ENCODE results near the gene THSD7A.
A peak's percentile ranks its signal among the peaks of the same experiment; 100 is the strongest.

THSD7A gene

GRCh38 chr7:11831736-11832495, at the start of gene THSD7A:
THSD7A (minus strand) TSS chr7:11832198; CDS start chr7:11831946, 252 bp downstream.
- DNase-seq = peak; percentile 3

GRCh38 chr7:11881680-11882079, 49.7 kb upstream of the THSD7A start:
- no peak for DNase-seq

- no peak for DNase-seq
Observed at GRCh38 chr7:11875635-11876034, 43.6 kb upstream of the THSD7A start.

- no peak for DNase-seq
Observed at GRCh38 chr7:11865671-11866070, 33.7 kb upstream of the THSD7A start.

- no peak for DNase-seq
Observed at GRCh38 chr7:11858622-11859302, 26.8 kb upstream of the THSD7A start.

- no peak for DNase-seq
Observed at GRCh38 chr7:11858026-11858425, 26.0 kb upstream of the THSD7A start.

GRCh38 chr7:11848251-11848650, 16.3 kb upstream of the THSD7A start:
- DNase-seq = no peak

GRCh38 chr7:11847336-11847735, 15.3 kb upstream of the THSD7A start:
- DNase-seq = no peak

GRCh38 chr7:11846361-11846955, 14.5 kb upstream of the THSD7A start:
- no peak for DNase-seq

- DNase-seq = no peak
Observed at GRCh38 chr7:11843113-11843765, 11.2 kb upstream of the THSD7A start.

GRCh38 chr7:11841657-11842056, 9.7 kb upstream of the THSD7A start:
- DNase-seq = no peak

- no peak for DNase-seq
Observed at GRCh38 chr7:11835260-11835659, 3.3 kb upstream of the THSD7A start.

- no peak for DNase-seq
Observed at GRCh38 chr7:11833431-11833830, 1.4 kb upstream of the THSD7A start.

GRCh38 chr7:11831156-11831735, 752 bp downstream of the THSD7A start:
- no peak for DNase-seq

GRCh38 chr7:11830582-11831155, 1.3 kb downstream of the THSD7A start:
- no peak for DNase-seq

GRCh38 chr7:11829954-11830353, 2.0 kb downstream of the THSD7A start:
- no peak for DNase-seq

- DNase-seq = no peak
Observed at GRCh38 chr7:11819947-11820346, 12.1 kb downstream of the THSD7A start.

GRCh38 chr7:11819271-11819670, 12.7 kb downstream of the THSD7A start:
- DNase-seq = no peak

- DNase-seq = no peak
Observed at GRCh38 chr7:11818281-11818680, 13.7 kb downstream of the THSD7A start.

GRCh38 chr7:11817111-11817740, 14.8 kb downstream of the THSD7A start:
- DNase-seq = no peak

- no peak for DNase-seq
Observed at GRCh38 chr7:11811709-11812108, 20.3 kb downstream of the THSD7A start.

GRCh38 chr7:11810043-11810625, 21.9 kb downstream of the THSD7A start:
- DNase-seq = no peak
